ENCODE data around the gene DIDO1. TPM values are rescaled to one million over a fixed set of nuclear protein-coding genes. Genes with fewer than 3 reads are reported as not detected.

The DIDO1 gene
- total RNA-seq, 2 experiments from 2014 or later: 51.9 to 54.3 TPM

- H3K27me3 Mint-ChIP-seq: no peaks in the 10 kb centered on the region
- no peak for DNase-seq
- peaks cover 58% of the 10 kb centered on the region for H3K4me1 Mint-ChIP-seq (ENCODE audit: low read depth)
- H3K27ac ChIP-seq (ENCODE audit: low read depth in 1 of 2, low read length in 2 of 2): no peak overlapping the region
- POLR2A ChIA-PET: no interaction called here
- intact Hi-C loops (cut with DNase I, micrococcal nuclease): no loop called here
- no peaks in the 10 kb centered on the region for H3K27me3 ChIP-seq (ENCODE audit: control insufficient read depth in 1 of 2, insufficient read depth in 2 of 2, low read length in 2 of 2)
- no peak overlapping the region for H3K4me3 ChIP-seq (ENCODE audit: low read length)
- H3K36me3 ChIP-seq (ENCODE audit: insufficient read depth, low read length): peaks cover 62% of the 10 kb centered on the region
- H3K4me1 ChIP-seq (ENCODE audit: insufficient read depth, low read length): peaks cover 60% of the 10 kb centered on the region
- H3K36me3 Mint-ChIP-seq (ENCODE audit: low read depth): peaks cover 77% of the 10 kb centered on the region
- TF ChIP-seq CTCF (IDR thresholded peaks at IDR 0.05): no peak
- H3K9me3 ChIP-seq (ENCODE audit: control insufficient read depth in 1 of 2, insufficient read depth in 1 of 2, low read length in 2 of 2): no peaks in the 10 kb centered on the region
- peak overlapping the region; percentile 20 for H3K27ac Mint-ChIP-seq
- H3K9me3 Mint-ChIP-seq: no peaks in the 10 kb centered on the region
- no peak overlapping the region for H3K4me3 Mint-ChIP-seq
- no peak for ATAC-seq (ENCODE audit: poor library complexity)
- CTCF ChIA-PET: interaction anchor here (1.0 kb wide), 1 partner anchor 41 kb away, joined by 3 read pairs; no protein-coding TSS in a partner anchor
These were observed 30.8 kb downstream of the DIDO1 start for GRCh38 chr20:62895539-62895938.

GRCh38 chr20:62894261-62894660, 32.0 kb downstream of the DIDO1 start:
- ATAC-seq (ENCODE audit: poor library complexity): no peak
- no peak overlapping the region for H3K4me3 ChIP-seq (ENCODE audit: low read length)
- ChIA-PET POLR2A (no interaction called here), CTCF (interaction anchor here (0.8 to 2.2 kb wide), 2 partner anchors 13 to 18 kb away, joined by 3 to 7 read pairs; no protein-coding TSS in a partner anchor)
- intact Hi-C loops (cut with DNase I, micrococcal nuclease): no loop called here
- H3K4me1 ChIP-seq (ENCODE audit: insufficient read depth, low read length): peaks cover 56% of the 10 kb centered on the region
- no peaks in the 10 kb centered on the region for H3K27me3 Mint-ChIP-seq
- no peak overlapping the region for H3K4me3 Mint-ChIP-seq
- no peak for TF ChIP-seq CTCF (IDR thresholded peaks at IDR 0.05)
- DNase-seq: no peak
- H3K4me1 Mint-ChIP-seq (ENCODE audit: low read depth): peaks cover 51% of the 10 kb centered on the region
- no peaks in the 10 kb centered on the region for H3K27me3 ChIP-seq (ENCODE audit: control insufficient read depth in 1 of 2, insufficient read depth in 2 of 2, low read length in 2 of 2)
- peaks cover 89% of the 10 kb centered on the region for H3K36me3 Mint-ChIP-seq (ENCODE audit: low read depth)
- no peak overlapping the region for H3K27ac ChIP-seq (ENCODE audit: low read depth in 1 of 2, low read length in 2 of 2)
- H3K36me3 ChIP-seq (ENCODE audit: insufficient read depth, low read length): peaks cover 74% of the 10 kb centered on the region
- no peak overlapping the region for H3K27ac Mint-ChIP-seq
- no peaks in the 10 kb centered on the region for H3K9me3 ChIP-seq (ENCODE audit: control insufficient read depth in 1 of 2, insufficient read depth in 1 of 2, low read length in 2 of 2)
- H3K9me3 Mint-ChIP-seq: no peaks in the 10 kb centered on the region

- no peaks in the 10 kb centered on the region for H3K27me3 Mint-ChIP-seq
- Histone ChIP-seq H3K27me3 (ENCODE audit: control insufficient read depth in 1 of 2, insufficient read depth in 2 of 2, low read length in 2 of 2) (no peaks in the 10 kb centered on the region), H3K27ac (ENCODE audit: low read depth in 1 of 2, low read length in 2 of 2) (no peak overlapping the region), H3K36me3 (ENCODE audit: insufficient read depth, low read length) (peaks cover 80% of the 10 kb centered on the region), H3K9me3 (ENCODE audit: control insufficient read depth in 1 of 2, insufficient read depth in 1 of 2, low read length in 2 of 2) (no peaks in the 10 kb centered on the region), H3K4me3 (ENCODE audit: low read length) (no peak overlapping the region), H3K4me1 (ENCODE audit: insufficient read depth, low read length) (peaks cover 51% of the 10 kb centered on the region)
- DNase-seq: no peak
- peaks cover 89% of the 10 kb centered on the region for H3K36me3 Mint-ChIP-seq (ENCODE audit: low read depth)
- ChIA-PET CTCF (interaction anchor here (0.8 to 2.2 kb wide), 2 partner anchors 14 to 18 kb away, joined by 3 to 7 read pairs; no protein-coding TSS in a partner anchor), POLR2A (interaction anchor here (1.2 to 1.3 kb wide), 2 partner anchors 32 to 116 kb away, joined by 3 read pairs; partner anchors contain the start of gene TCFL5)
- no peaks in the 10 kb centered on the region for H3K9me3 Mint-ChIP-seq
- TF ChIP-seq CTCF (IDR thresholded peaks at IDR 0.05): no peak
- no peak overlapping the region for H3K4me3 Mint-ChIP-seq
- H3K4me1 Mint-ChIP-seq (ENCODE audit: low read depth): peaks cover 45% of the 10 kb centered on the region
- intact Hi-C loops (cut with DNase I, micrococcal nuclease): no loop called here
- ATAC-seq (ENCODE audit: poor library complexity): no peak
- no peak overlapping the region for H3K27ac Mint-ChIP-seq
These were observed 32.6 kb downstream of the DIDO1 start for GRCh38 chr20:62893700-62894099.
